IPS DF 6.9 (cell line): Measurements from ENCODE around the gene MT1M.
A peak's percentile ranks its signal among the peaks of the same experiment; 100 is the strongest.

Experiments used
- DNase-seq: peaks from one replicate; pipeline ENCODE4 v3.0.0-alpha.2; 2013; ENCODE audit warnings: low read depth, low spot score
- H3K27ac ChIP-seq: one replicate; pipeline ENCODE4 v1.5.1; 2013; ENCODE audit warnings: low read length, control low read depth
- H3K27me3 ChIP-seq: 2 replicates; pipeline ENCODE4 v1.6.1; 2013; ENCODE audit warnings: mild to moderate bottlenecking, low read length; ENCODE audit not compliant: control insufficient read depth, insufficient read depth
- H3K36me3 ChIP-seq: 2 replicates; pipeline ENCODE4 v1.6.1; 2013; ENCODE audit warnings: low read length; ENCODE audit not compliant: control insufficient read depth, insufficient read depth
- H3K4me1 ChIP-seq: 2 replicates; pipeline ENCODE4 v1.6.1; 2013; ENCODE audit warnings: low read length; ENCODE audit not compliant: control insufficient read depth, insufficient read depth
- H3K4me3 ChIP-seq: 2 replicates; pipeline ENCODE4 v1.5.1; 2013; ENCODE audit warnings: mild to moderate bottlenecking, low read length
- H3K9me3 ChIP-seq: 2 replicates; pipeline ENCODE4 v1.6.1; 2013; ENCODE audit warnings: low read length, inconsistent platforms; ENCODE audit not compliant: control insufficient read depth, insufficient read depth
- WGBS: extraction: QIAGEN DNeasy Blood & Tissue Kit; methylation state at CpG from one replicate; pipeline ENCODE4 v1.1.7; 2013; ENCODE audit warnings: mixed read lengths, missing lambda C conversion rate; ENCODE audit not compliant: insufficient read length, insufficient coverage; 5-methylcytosine and 5-hydroxymethylcytosine counted together

Gene MT1M

DNA sequence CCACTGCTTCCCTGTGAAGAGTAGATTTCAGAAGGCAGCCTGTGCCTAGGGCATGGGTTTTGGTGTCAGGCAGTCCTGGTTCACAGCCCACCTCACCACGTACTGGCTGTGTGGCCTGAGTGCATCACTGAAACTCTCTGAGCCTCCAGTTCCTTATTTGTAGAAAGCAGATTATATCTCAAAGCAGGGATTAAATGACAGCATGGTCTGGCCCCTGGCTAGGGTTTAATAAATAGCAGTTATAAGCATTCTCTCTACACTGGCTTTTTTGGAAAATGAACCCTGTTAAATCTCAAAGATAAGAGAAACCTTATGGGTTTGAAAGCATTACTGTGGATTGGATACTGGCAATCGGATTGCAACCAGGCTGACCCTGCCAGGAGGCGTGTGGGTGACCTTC lies 2.9 kb upstream of the MT1M start:
- no peak for DNase-seq
- H3K27me3 ChIP-seq = peaks cover 88% of the 10 kb centered on the region
- WGBS = no CpG with 5 or more reads among the region's 3 CpGs
- H3K4me3 ChIP-seq = no peak overlapping the region
- no peaks in the 10 kb centered on the region for H3K9me3 ChIP-seq
- no peak overlapping the region for H3K27ac ChIP-seq
- H3K4me1 ChIP-seq = peaks cover 3% of the 10 kb centered on the region
- H3K36me3 ChIP-seq = no peaks in the 10 kb centered on the region

DNA sequence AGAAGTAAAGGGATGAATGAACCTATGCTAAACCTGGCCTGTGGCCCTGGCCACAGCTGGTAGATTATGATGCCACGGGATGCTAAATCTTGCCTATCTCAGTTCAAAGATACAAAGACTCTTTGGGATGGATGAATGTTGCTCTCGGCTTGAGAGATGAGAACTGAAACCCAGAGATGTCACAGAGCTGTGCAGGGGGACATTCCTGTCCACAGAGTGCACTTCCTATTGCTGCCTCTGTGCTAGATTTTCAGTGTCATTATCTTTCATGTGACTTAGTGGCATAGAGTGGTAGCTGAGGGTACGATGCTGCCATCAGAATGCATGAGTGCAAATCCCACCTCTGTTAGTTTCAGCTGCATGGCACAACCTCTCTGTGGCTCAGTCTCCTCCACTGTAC lies 2.3 kb upstream of the MT1M start:
- Histone ChIP-seq H3K9me3 (no peaks in the 10 kb centered on the region), H3K4me3 (no peak overlapping the region), H3K27ac (no peak overlapping the region), H3K36me3 (no peaks in the 10 kb centered on the region), H3K4me1 (peaks cover under 1% of the 10 kb centered on the region), H3K27me3 (peaks cover 88% of the 10 kb centered on the region)
- no CpG with 5 or more reads among the region's 3 CpGs for WGBS
- no peak for DNase-seq

DNA sequence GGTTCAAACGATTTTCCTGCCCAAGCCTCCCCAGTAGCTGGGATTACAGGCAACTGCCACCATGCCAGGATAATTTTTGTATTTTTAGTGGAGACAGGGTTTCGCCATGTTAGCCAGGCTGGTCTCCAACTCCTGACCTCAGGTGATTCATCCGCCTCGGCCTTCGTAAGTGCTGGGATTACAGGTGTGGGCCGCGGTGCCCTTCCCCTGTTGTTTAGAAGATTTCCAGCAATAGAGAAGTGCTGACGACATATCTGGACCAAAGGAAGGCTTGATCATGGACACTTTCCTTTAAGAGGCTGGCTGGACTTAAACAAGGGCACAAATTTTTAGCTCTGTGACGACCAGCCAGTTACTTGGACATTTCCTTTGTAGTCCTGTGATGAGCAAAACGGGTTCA lies 1.3 kb upstream of the MT1M start:
- no peak overlapping the region for H3K4me3 ChIP-seq
- no peaks in the 10 kb centered on the region; the same call in 1 of the 2 replicates for H3K36me3 ChIP-seq
- H3K4me1 ChIP-seq = peaks cover 2% of the 10 kb centered on the region
- no peak overlapping the region for H3K27ac ChIP-seq
- no CpG with 5 or more reads among the region's 10 CpGs for WGBS
- H3K9me3 ChIP-seq = no peaks in the 10 kb centered on the region
- H3K27me3 ChIP-seq = peaks cover 89% of the 10 kb centered on the region
- DNase-seq = no peak

DNA sequence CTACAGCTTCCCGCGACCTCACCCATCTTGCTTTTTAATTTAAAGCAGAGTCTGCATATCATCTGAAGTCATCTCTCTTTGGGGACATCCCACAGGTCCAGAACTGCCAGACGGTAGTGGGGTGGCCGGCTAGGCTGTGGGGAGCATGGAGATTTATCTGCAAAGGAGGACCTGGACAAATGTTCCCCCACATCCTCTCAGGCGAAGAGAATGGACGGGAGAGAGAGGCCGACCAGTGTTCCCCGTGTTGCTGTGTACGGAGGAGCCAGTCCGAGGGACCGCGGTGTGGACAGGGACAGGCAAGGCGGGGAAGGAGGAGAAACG lies 665 bp upstream of the MT1M start:
- Histone ChIP-seq H3K4me3 (peak overlapping the region; percentile 7; the same call in 1 of the 2 replicates), H3K27me3 (peaks cover 89% of the 10 kb centered on the region), H3K9me3 (no peaks in the 10 kb centered on the region), H3K4me1 (peaks cover 2% of the 10 kb centered on the region; the same call in 1 of the 2 replicates), H3K36me3 (no peaks in the 10 kb centered on the region; the same call in 1 of the 2 replicates), H3K27ac (no peak overlapping the region)
- no CpG with 5 or more reads among the region's 14 CpGs for WGBS
- no peak for DNase-seq

DNA sequence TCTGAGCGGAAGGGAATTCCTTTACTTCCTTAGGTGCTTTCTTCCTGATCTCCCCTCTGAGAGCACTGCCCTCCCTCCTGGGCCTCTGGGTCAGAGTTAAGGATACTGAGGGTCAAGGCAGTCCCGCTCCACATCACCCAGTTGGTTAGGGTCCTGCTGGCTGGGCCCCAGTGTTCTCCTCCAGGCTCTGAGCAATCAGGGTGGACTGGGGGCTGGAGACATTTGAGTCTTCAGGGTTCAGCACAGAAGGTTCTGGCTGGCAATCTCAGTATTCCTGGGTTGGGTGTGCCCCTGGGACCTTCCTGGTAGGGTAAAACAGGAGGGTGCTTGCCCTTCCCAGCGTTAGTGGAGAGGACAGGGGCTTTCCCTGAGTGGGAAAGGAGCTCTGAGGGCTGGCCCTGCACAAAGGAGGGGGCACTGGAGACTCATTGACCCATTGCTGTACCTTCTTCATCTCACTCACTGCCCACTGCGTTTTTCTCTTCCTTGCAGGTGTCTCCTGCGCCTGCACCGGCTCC lies 448 bp downstream of the MT1M start:
- Histone ChIP-seq H3K4me1 (peaks cover 2% of the 10 kb centered on the region; the same call in 1 of the 2 replicates), H3K4me3 (no peak overlapping the region), H3K9me3 (no peaks in the 10 kb centered on the region), H3K27ac (no peak overlapping the region), H3K36me3 (no peaks in the 10 kb centered on the region; the same call in 1 of the 2 replicates), H3K27me3 (peaks cover 95% of the 10 kb centered on the region)
- DNase-seq = no peak
- WGBS = no CpG with 5 or more reads among the region's 6 CpGs

DNA sequence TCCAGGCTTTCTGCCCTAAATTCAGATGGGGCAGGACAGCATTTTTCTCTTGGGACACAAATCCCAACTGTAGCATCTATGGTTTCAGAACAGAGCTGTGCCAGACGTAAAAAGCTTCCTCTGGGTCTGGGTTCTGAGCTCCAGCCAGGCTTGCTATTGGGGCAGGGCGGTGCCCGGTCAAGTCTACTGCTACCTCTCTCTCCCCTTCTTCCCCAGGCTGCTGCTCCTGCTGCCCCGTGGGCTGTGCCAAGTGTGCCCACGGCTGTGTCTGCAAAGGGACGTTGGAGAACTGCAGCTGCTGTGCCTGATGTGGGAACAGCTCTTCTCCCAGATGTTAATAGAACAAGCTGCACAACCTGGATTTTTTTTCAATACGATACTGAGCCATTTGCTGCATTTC lies 1.1 kb downstream of the MT1M start:
- Histone ChIP-seq H3K9me3 (no peaks in the 10 kb centered on the region), H3K27ac (no peak overlapping the region), H3K27me3 (peaks cover 99% of the 10 kb centered on the region), H3K4me3 (no peak overlapping the region), H3K4me1 (peaks cover 2% of the 10 kb centered on the region; the same call in 1 of the 2 replicates), H3K36me3 (no peaks in the 10 kb centered on the region; the same call in 1 of the 2 replicates)
- WGBS = no CpG with 5 or more reads among the region's 7 CpGs
- no peak for DNase-seq

DNA sequence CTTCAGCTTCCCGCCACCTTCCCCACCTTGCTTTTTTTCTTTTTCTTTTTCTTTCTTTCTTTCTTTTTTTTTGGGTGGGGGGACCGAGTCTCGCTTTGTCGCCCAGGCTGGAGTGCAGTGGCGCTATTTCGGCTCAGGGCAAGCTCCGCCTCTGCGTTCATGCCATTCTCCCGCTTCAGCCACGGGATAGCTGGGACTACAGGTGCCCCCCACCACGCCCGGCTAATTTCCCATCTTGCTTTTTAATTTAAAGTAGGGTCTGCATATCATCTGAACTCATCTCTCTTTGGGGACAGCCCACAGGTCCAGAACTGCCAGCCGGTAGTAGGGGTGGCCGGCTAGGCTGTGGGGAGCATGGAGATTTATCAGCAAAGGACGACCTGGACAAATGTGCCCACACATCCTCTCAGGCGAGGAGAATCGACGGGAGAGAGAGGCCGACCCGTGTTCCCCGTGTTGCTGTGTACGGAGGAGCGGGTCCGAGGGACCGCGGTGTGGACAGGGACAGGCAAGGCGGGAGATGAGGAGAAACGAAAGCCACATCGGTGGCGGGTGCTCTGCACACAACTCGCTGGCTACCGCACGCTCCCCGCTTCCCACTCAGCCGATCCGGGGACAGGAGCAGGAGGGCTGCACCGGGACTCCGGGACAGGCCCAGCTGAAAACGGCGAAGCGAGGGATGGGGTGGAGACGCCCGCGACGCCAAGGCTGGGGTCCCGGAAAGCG lies 2.4 kb downstream of the MT1M start:
- Histone ChIP-seq H3K9me3 (no peaks in the 10 kb centered on the region), H3K4me3 (peak overlapping the region; percentile 11; the same call in 1 of the 2 replicates), H3K36me3 (no peaks in the 10 kb centered on the region; the same call in 1 of the 2 replicates), H3K27me3 (peaks cover 99% of the 10 kb centered on the region), H3K4me1 (peaks cover 2% of the 10 kb centered on the region; the same call in 1 of the 2 replicates), H3K27ac (no peak overlapping the region)
- whole genome bisulfite sequencing = no CpG with 5 or more reads among the region's 47 CpGs
- DNase-seq = no peak

DNA sequence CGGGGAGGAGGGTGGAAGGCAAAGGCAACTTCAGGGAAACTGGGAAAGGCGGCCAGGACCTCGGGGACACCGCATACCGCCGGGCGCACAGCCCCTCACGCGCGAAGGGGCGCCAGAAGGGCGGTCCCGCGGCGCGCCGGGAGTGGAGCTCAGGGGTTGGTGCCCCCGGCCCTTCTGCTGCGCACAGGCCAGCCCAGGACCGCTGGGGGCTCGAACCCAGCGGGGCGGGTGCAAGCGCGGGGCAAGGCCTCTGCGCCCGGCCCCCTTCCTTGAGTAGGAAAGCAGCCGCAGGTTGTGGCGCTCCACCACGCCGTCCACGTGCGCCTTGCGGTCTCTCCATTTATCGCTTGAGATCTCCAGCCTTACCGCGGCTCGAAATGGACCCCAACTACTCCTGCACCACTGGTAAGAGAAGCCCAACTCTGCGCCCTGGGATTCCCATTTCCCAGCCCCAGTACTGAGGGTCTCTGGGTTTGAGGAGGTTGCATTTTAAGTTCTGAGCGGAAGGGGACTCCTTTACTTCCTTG lies 3.0 kb downstream of the MT1M start:
- peaks cover 97% of the 10 kb centered on the region for H3K27me3 ChIP-seq
- peaks cover 2% of the 10 kb centered on the region; the same call in 1 of the 2 replicates for H3K4me1 ChIP-seq
- no peak for DNase-seq
- no CpG with 5 or more reads among the region's 40 CpGs for WGBS
- no peaks in the 10 kb centered on the region for H3K9me3 ChIP-seq
- no peaks in the 10 kb centered on the region; the same call in 1 of the 2 replicates for H3K36me3 ChIP-seq
- H3K27ac ChIP-seq = no peak overlapping the region
- H3K4me3 ChIP-seq = peak overlapping the region; percentile 11; the same call in 1 of the 2 replicates

DNA sequence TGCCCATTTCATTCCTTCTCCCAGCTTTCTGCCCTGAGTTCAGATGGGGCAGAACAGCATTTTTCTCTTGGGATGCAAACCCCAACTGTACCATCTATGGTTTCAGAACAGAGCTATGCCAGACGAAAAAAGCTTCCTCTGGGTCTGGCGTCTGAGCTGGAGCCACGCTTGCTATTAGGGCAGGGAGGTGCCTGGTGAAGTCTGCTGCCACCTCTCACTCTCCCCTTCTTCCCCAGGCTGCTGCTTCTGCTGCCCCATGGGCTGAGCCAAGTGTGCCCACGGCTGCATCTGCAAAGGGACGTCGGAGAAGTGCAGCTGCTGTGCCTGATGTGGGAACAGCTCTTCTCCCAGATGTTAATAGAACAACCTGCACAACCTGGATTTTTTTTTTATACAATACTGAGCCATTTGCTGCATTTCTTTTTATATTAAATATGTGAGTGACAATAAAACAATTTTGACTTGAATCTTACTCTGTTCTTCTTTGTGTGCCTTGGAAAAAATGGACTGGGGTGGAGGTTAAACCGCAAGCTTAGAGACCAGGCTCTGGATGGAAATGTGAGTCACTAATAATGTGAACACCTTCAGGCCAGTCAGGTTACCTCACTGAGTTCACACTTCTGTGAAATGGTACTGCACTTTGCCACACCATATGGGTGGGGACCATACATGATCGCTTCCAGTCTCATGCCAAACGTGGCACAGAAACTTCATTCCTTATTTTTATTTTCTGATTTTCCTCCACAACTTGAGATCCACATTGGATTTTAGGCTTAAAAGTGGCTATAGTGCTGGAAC lies 4.4 kb downstream of the MT1M start:
- no peak overlapping the region for H3K4me3 ChIP-seq
- H3K4me1 ChIP-seq = peaks cover 2% of the 10 kb centered on the region; the same call in 1 of the 2 replicates
- H3K27me3 ChIP-seq = peaks cover 97% of the 10 kb centered on the region
- no peaks in the 10 kb centered on the region; the same call in 1 of the 2 replicates for H3K36me3 ChIP-seq
- DNase-seq = no peak
- no peaks in the 10 kb centered on the region for H3K9me3 ChIP-seq
- no CpG with 5 or more reads among the region's 9 CpGs for WGBS
- H3K27ac ChIP-seq = no peak overlapping the region
